ENCODE data around the gene CHRNA4. TPM values are rescaled to one million over a fixed set of nuclear protein-coding genes. Genes with fewer than 3 reads are reported as not detected.

CHRNA4 gene
- total RNA-seq, 1 donor from 2014 or later: not detected

GRCh38 chr20:63330084-63330760 is 30.9 kb downstream of the CHRNA4 start:
- H3K9me3 Mint-ChIP-seq (ENCODE audit: unreplicated experiment): peaks cover 3% of the 10 kb centered on the region
- H3K4me3 Mint-ChIP-seq (ENCODE audit: unreplicated experiment): no peak overlapping the region
- H3K27me3 Mint-ChIP-seq (ENCODE audit: unreplicated experiment): peaks cover 2% of the 10 kb centered on the region
- H3K27ac Mint-ChIP-seq (ENCODE audit: unreplicated experiment): no peak overlapping the region
- TF ChIP-seq CTCF (IDR thresholded peaks at IDR 0.05): no peak
- no peaks in the 10 kb centered on the region for H3K4me1 Mint-ChIP-seq (ENCODE audit: unreplicated experiment)
- no peak for DNase-seq (ENCODE audit: extremely low spot score, unreplicated experiment)
- no peaks in the 10 kb centered on the region for H3K36me3 Mint-ChIP-seq (ENCODE audit: unreplicated experiment)

GRCh38 chr20:63329331-63330083 is 31.6 kb downstream of the CHRNA4 start:
- Mint-ChIP-seq H3K36me3 (ENCODE audit: unreplicated experiment) (no peaks in the 10 kb centered on the region), H3K4me3 (ENCODE audit: unreplicated experiment) (no peak overlapping the region), H3K9me3 (ENCODE audit: unreplicated experiment) (peaks cover 3% of the 10 kb centered on the region), H3K4me1 (ENCODE audit: unreplicated experiment) (no peaks in the 10 kb centered on the region), H3K27me3 (ENCODE audit: unreplicated experiment) (peaks cover 2% of the 10 kb centered on the region), H3K27ac (ENCODE audit: unreplicated experiment) (no peak overlapping the region)
- TF ChIP-seq CTCF (IDR thresholded peaks at IDR 0.05): no peak
- no peak for DNase-seq (ENCODE audit: extremely low spot score, unreplicated experiment)

GRCh38 chr20:63328718-63329275 is 32.4 kb downstream of the CHRNA4 start:
- peaks cover 5% of the 10 kb centered on the region for H3K27me3 Mint-ChIP-seq (ENCODE audit: unreplicated experiment)
- no peak overlapping the region for H3K27ac Mint-ChIP-seq (ENCODE audit: unreplicated experiment)
- no peak for DNase-seq (ENCODE audit: extremely low spot score, unreplicated experiment)
- peaks cover 3% of the 10 kb centered on the region for H3K9me3 Mint-ChIP-seq (ENCODE audit: unreplicated experiment)
- no peaks in the 10 kb centered on the region for H3K36me3 Mint-ChIP-seq (ENCODE audit: unreplicated experiment)
- no peak for TF ChIP-seq CTCF (IDR thresholded peaks at IDR 0.05)
- no peak overlapping the region for H3K4me3 Mint-ChIP-seq (ENCODE audit: unreplicated experiment)
- no peaks in the 10 kb centered on the region for H3K4me1 Mint-ChIP-seq (ENCODE audit: unreplicated experiment)

- Mint-ChIP-seq H3K9me3 (ENCODE audit: unreplicated experiment) (peaks cover 3% of the 10 kb centered on the region), H3K4me3 (ENCODE audit: unreplicated experiment) (no peak overlapping the region), H3K27ac (ENCODE audit: unreplicated experiment) (no peak overlapping the region), H3K36me3 (ENCODE audit: unreplicated experiment) (no peaks in the 10 kb centered on the region), H3K27me3 (ENCODE audit: unreplicated experiment) (peaks cover 12% of the 10 kb centered on the region), H3K4me1 (ENCODE audit: unreplicated experiment) (no peaks in the 10 kb centered on the region)
- TF ChIP-seq CTCF (IDR thresholded peaks at IDR 0.05): no peak
- no peak for DNase-seq (ENCODE audit: extremely low spot score, unreplicated experiment)
Measured at GRCh38 chr20:63328026-63328700, 33.0 kb downstream of the CHRNA4 start.
